Fibroblast of skin of left quadriceps (primary cell): ENCODE data around the gene MRGPRX4.
"Not testable (repeated sequence)": the region's sequence is repeated elsewhere in the genome, so short reads cannot be mapped to it uniquely, and the experiment has no call there.

Experiments
- DNase-seq, 2 experiments: peaks; one replicate each; pipeline ENCODE4 v3.0.0-alpha.2; 2013; ENCODE audit warnings: low read depth in 2 of 2

The MRGPRX4 gene

DNA sequence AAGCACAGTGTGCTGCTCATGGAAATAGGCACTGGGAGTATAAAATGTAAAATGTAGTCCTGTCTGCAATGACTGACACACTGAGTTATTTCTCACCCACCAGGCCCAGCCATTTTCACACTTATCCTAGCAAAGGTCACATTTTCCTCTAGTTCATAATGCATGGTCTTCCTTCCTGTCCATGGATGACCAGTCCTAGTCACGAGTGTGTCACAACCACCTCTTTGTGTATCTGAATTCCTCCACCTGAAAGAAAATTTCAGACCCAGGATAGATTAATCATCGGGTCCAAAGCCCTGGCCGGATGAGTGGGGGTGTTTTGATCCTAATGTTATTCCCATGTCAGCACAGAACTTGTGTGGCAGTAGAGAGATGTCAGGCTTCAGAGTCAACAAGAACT is at the start of gene MRGPRX4:
MRGPRX4 (plus strand) TSS at position 172 of the 400 bp plus-strand sequence. CDS start 420 bp downstream, outside the sequence.
- DNase-seq: no peak

- not testable (repeated sequence) for DNase-seq
These were observed 41.5 kb upstream of the MRGPRX4 start for GRCh38 chr11:18131115-18131514.

- DNase-seq: no peak
These were observed 40.3 kb upstream of the MRGPRX4 start, which contains the start of gene MRGPRX3 for GRCh38 chr11:18132341-18132740. TSS of gene MRGPRX3 (plus strand) at chr11:18132571. CDS start at chr11:18137203, 4,632 bp downstream.

DNA sequence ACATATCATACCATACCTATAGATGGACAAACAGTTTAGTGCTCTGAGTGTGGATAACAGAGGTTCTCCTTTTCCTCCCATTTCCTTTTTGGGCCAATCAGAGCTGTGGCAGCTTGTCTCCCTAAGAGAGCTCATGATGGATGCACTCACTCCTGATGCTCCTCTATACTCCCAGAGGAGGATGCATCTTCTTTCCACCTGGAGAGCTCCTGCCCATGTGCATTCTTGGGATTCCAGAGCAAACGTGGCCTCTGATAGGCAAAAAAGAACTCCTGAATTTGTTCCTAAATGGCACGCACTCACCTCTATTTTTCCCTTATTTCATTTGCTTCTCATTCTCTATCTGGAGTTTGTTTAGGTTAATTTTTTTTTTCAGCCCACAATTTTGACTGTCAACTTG is 37.3 kb upstream of the MRGPRX4 start:
- DNase-seq: no peak

GRCh38 chr11:18137186-18137800 is 35.3 kb upstream of the MRGPRX4 start:
- DNase-seq: no peak

- DNase-seq: no peak
These were observed 32.5 kb upstream of the MRGPRX4 start for GRCh38 chr11:18140145-18140544.

DNA sequence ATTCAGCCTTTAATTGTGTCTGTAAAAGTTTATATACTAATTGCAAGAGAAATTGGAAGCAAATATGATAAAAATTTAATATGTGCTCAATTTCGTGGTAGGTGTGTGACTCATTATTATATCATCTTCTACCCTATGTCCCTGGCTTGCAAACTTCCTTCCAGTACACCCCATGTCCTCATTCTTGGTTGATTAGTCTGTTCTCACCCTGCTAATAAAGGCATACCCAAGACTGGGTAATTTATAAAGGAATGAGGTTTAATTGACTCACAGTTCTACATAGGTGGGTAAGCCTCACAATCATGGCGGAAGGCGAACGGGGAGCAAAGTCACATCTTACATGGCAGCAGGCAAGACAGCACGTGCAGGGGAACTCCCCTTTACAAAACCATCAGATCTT is 28.4 kb upstream of the MRGPRX4 start:
- DNase-seq: no peak

- DNase-seq: no peak
These were observed 27.6 kb upstream of the MRGPRX4 start for GRCh38 chr11:18145025-18145424.

GRCh38 chr11:18145837-18146236 is 26.8 kb upstream of the MRGPRX4 start:
- no peak for DNase-seq

- DNase-seq: no peak
These were observed 21.1 kb upstream of the MRGPRX4 start for GRCh38 chr11:18151581-18151980.

DNA sequence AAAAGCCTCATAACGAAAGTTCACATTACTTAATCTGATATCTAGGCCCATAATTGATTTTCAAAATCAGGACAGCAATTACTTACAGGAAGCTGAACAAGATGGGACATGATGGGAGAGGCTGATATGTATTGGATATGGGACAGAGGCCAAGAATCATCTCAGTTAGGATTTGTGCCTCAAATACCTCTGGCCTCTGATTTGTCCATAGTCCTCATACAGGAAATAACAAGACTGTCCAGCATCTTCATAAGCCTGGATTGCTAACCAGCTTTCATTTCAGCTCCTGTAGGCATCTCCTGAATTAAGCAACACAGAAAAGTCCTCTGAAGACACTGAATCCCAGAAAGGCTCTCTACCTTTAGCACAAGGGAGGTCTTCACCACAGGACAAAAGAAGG is 4.3 kb upstream of the MRGPRX4 start:
- no peak for DNase-seq

DNA sequence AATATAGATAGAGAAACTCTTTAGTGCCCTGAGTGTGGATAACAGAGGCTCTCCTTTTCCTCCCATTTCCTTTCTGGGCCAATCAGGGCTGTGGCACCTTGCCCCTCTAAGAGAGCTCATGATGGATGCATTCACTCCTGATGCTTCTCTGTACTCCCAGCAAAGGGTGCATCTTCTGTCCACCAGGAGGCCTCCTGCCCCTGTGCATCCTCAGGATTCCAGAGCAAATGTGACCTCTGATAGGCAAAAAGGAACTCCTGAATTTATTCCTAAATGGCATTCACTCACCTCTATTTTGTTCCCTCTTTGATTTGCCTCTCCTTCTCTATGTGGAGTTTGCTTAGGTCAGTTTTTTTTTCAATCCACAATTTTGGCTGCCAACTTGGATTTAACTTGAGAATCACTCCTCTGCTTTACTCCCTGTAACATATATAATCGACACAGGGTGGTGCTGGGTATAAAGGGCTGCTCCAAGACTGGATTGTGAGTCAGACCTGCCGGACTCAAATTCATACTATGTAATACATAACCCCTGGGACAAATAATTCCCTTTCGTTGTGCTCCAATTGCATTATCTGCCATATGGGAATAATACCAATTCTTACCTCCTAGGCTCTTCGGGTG is 1.1 kb upstream of the MRGPRX4 start:
- DNase-seq: no peak

DNA sequence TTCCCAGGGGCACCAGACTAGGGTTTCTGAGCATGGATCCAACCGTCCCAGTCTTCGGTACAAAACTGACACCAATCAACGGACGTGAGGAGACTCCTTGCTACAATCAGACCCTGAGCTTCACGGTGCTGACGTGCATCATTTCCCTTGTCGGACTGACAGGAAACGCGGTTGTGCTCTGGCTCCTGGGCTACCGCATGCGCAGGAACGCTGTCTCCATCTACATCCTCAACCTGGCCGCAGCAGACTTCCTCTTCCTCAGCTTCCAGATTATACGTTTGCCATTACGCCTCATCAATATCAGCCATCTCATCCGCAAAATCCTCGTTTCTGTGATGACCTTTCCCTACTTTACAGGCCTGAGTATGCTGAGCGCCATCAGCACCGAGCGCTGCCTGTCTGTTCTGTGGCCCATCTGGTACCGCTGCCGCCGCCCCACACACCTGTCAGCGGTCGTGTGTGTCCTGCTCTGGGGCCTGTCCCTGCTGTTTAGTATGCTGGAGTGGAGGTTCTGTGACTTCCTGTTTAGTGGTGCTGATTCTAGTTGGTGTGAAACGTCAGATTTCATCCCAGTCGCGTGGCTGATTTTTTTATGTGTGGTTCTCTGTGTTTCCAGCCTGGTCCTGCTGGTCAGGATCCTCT is 709 bp downstream of the MRGPRX4 start:
- no peak for DNase-seq

GRCh38 chr11:18188796-18189195 is 16.2 kb downstream of the MRGPRX4 start:
- no peak for DNase-seq

GRCh38 chr11:18189476-18190245 is 17.0 kb downstream of the MRGPRX4 start:
- DNase-seq: not testable (repeated sequence)

DNA sequence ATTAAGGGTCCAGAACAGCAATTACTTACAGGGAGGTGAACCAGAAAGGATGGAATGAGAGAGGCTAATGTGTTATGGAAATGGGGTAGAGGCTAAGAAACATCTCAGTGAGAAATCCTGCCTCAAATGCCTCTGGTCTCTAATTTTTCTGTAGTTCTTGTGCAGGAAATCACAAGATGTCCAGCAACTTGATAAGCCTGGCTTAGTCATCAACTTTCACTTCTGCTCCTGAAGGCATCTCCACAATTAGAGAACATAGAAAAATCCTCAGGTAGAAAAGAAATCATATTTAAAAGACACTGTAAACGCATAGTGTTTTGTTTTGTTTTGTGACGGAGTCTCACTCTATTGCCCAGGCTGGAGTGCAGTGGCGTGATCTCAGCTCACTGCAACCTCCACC is 18.7 kb downstream of the MRGPRX4 start:
- no peak for DNase-seq

- no peak for DNase-seq
These were observed 20.4 kb downstream of the MRGPRX4 start for GRCh38 chr11:18193010-18193409.

- no peak for DNase-seq
These were observed 23.9 kb downstream of the MRGPRX4 start for GRCh38 chr11:18196532-18196931.

GRCh38 chr11:18197738-18198137 is 25.1 kb downstream of the MRGPRX4 start:
- DNase-seq: not testable (repeated sequence)

DNA sequence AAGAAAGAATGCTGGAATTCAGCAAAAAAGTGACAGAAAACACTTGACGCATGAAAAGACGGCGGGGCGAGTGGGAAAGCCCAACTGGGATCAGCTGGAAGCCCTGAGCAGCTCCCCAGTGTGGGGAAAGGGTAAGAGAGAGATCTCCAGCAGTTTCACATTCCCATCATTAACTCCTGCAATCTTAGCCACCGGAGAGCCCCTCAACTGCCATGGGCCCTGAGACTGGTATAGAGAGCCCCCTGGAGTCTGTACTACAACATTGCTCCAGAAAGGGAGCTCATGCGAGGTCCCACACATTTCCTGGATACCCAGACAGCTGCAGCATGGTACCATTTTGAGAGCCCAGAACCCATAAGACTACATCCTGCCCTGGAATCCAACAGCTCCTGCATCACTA is 31.1 kb downstream of the MRGPRX4 start:
- DNase-seq: no peak

DNA sequence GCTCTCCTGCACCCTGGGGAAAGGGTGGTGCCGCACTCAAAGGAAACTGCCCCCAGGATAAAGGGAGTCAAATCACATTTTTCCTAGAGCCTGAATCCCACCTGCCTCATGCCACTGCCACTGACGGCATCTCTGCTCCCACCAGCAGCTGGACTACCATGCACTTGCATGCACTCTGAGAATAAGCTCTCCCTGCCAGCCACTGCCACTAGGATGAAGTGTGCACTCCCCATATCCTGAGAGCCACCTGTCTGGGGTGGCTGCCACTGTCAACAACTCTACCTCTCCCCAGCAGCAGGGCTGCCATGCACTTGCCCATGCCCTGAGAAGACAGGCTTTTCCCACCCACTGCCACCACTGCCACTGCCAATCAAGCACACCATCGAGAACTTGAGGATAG is 31.6 kb downstream of the MRGPRX4 start:
- no peak for DNase-seq

GRCh38 chr11:18204771-18205170 is 32.1 kb downstream of the MRGPRX4 start:
- DNase-seq: no peak
